Activated T-cell treated with anti-CD3 and anti-CD28 coated beads, Interleukin-2, amount 50 U/mL, for 4 hours (primary cell): Measurements from ENCODE around the gene H6PD. TPM values are rescaled to one million over a fixed set of nuclear protein-coding genes. Genes with fewer than 3 reads are reported as not detected.

ENCODE experiments used
- ATAC-seq, 2 donors: fragments of 200-7000 bp; cut with Tn5 transposase; one replicate each; pipeline ENCODE4 v1.10.0; 2021
- DNase-seq: peaks from one replicate; pipeline ENCODE4 v3.0.0-alpha.2; 2020
- H3K27me3 Mint-ChIP-seq: one replicate; pipeline ENCODE4 v1.8.0; 2021; ENCODE audit warnings: low read depth, mixed read lengths
- H3K36me3 Mint-ChIP-seq: one replicate; pipeline ENCODE4 v1.8.0; 2022; ENCODE audit warnings: mixed read lengths; ENCODE audit not compliant: insufficient read depth
- H3K4me1 Mint-ChIP-seq: one replicate; pipeline ENCODE4 v1.8.0; 2021; ENCODE audit warnings: low read depth, mixed read lengths
- H3K4me3 Mint-ChIP-seq: one replicate; pipeline ENCODE4 v1.8.0; 2021; ENCODE audit warnings: mild to moderate bottlenecking, moderate library complexity, mixed read lengths
- H3K9me3 Mint-ChIP-seq: one replicate; pipeline ENCODE4 v1.8.0; 2021; ENCODE audit warnings: mixed read lengths
- total RNA-seq, 3 donors: library from RNA; stranded (reverse); gene quantifications; one replicate each; pipeline ENCODE4 v1.2.1, GENCODE V29; 2021

The H6PD gene, protein sequence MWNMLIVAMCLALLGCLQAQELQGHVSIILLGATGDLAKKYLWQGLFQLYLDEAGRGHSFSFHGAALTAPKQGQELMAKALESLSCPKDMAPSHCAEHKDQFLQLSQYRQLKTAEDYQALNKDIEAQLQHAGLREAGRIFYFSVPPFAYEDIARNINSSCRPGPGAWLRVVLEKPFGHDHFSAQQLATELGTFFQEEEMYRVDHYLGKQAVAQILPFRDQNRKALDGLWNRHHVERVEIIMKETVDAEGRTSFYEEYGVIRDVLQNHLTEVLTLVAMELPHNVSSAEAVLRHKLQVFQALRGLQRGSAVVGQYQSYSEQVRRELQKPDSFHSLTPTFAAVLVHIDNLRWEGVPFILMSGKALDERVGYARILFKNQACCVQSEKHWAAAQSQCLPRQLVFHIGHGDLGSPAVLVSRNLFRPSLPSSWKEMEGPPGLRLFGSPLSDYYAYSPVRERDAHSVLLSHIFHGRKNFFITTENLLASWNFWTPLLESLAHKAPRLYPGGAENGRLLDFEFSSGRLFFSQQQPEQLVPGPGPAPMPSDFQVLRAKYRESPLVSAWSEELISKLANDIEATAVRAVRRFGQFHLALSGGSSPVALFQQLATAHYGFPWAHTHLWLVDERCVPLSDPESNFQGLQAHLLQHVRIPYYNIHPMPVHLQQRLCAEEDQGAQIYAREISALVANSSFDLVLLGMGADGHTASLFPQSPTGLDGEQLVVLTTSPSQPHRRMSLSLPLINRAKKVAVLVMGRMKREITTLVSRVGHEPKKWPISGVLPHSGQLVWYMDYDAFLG
- 1 to 10 TPM; 4.7 to 6.1 (median 5.0) TPM for total RNA-seq

DNA sequence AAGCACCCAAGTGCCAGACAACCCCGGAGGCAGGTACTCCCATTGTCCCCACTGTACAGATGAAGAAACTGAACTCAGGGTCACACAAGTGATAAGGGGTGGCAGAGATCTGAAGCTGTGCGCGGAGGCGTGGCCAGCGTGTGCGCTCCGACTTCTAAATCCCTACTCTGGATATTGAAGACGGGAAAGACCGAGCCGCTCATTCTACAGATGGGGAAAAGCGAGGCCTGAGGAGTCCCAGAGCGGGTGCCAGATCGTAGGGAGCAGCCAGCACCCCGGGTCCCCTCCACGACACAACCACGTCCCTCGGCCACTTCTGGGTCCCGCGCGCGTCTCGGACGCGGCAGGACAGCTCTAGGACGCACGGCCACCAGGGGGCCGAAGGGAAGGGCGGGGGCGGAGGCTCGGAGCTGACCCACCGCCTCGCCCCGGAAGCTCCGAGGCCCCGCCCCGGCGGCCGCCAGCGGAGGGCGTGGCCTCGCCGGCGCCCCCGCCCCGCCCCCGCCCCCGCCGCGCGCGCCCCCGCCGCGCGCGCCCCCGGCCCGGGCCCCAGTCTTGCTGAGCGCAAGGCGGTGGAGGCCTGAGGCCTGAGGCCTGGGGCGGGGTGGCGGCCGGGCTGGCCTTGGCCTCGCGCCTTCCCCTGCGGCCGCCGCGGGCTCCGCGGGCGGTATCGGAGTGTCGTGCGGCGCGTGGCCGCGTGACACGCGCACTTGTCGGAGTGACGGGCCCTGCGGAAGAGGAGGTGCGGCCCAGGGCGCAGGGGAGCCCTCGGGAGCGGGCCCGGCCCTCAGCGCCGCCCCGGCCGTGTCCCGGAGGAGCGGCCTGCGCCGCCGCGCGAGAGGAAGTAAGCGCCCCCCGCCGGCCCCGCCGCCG is at the start of gene H6PD:
Gene H6PD, plus strand, starts transcription at position 552 of the 873 bp plus-strand sequence. CDS start 10,161 bp downstream, outside the sequence.
- Mint-ChIP-seq H3K4me3 (peak within 1 kb of the TSS; percentile 86), H3K27me3 (no peaks in the 10 kb centered on the region)

DNA sequence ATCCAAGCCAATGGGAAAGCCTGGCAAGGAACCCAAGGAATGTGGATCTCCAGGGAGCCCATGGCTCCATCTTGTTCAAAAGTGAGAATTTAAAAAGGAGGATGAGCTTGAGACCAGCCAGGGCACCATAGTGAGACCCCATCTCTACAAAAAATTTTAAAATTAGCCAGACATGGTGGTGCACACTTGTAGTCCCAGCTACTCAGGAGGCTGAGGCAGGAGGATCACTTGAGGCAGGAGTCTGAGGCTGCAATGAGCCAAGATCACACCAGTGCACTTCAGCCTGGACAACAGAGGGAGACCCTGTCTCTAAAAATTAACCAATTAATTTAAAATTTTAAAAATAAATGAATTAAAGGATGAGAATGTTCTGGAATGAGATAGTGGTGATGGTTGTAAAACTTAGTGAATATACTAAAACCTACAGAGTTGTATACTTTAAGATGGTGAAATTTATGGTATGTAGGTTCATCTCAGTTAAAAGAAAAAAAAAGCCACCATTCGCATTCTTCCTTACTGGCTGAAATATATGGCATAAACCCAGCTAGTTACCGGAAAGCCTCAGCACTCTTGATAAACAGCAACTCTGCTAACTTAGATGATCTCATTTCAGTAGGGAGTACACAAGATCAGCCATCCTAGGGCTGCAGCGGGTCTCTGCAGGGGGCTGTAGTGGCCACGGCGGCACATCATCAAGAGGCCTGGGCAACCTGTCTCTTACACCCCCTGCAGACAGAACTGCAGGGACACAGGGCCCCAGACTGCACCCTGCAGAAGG is 48.3 kb upstream of the H6PD start:
- H3K4me3 Mint-ChIP-seq: no peak overlapping the region
- H3K9me3 Mint-ChIP-seq: no peaks in the 10 kb centered on the region
- H3K27me3 Mint-ChIP-seq: peaks cover 34% of the 10 kb centered on the region
- H3K36me3 Mint-ChIP-seq: no peaks in the 10 kb centered on the region
- no peak for DNase-seq
- peaks cover 6% of the 10 kb centered on the region for H3K4me1 Mint-ChIP-seq
- ATAC-seq: no peak

More for the DNA sequence above, at the start of gene H6PD:
- Mint-ChIP-seq H3K4me1 (peaks cover 33% of the 10 kb centered on the region), H3K36me3 (no peaks in the 10 kb centered on the region), H3K9me3 (no peaks in the 10 kb centered on the region)
- peak; percentile 86 to 87 for ATAC-seq
- DNase-seq: peak; percentile 56

DNA sequence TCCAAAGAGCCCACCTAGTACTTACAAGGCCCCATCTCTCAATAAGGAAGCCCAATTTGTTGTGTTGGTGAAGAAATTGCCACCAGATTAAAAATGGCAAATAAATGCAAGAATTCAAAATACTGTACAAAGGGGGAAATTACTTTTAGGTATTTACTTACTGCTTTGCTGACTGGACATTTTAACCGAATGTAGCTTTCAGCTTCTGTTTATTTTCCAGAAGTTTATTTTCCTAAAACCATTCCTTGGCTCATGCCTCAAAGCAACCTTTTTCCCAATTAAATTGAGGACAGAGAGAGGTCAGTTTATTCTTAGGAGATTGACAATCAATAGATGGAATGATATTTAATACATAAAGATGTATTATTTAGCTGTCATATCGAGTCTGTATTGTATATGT is 47.6 kb upstream of the H6PD start:
- DNase-seq (no peak), ATAC-seq (no peak)
- H3K9me3 Mint-ChIP-seq: no peaks in the 10 kb centered on the region
- peaks cover 28% of the 10 kb centered on the region for H3K27me3 Mint-ChIP-seq
- H3K4me3 Mint-ChIP-seq: no peak overlapping the region
- H3K36me3 Mint-ChIP-seq: no peaks in the 10 kb centered on the region
- H3K4me1 Mint-ChIP-seq: no peaks in the 10 kb centered on the region

DNA sequence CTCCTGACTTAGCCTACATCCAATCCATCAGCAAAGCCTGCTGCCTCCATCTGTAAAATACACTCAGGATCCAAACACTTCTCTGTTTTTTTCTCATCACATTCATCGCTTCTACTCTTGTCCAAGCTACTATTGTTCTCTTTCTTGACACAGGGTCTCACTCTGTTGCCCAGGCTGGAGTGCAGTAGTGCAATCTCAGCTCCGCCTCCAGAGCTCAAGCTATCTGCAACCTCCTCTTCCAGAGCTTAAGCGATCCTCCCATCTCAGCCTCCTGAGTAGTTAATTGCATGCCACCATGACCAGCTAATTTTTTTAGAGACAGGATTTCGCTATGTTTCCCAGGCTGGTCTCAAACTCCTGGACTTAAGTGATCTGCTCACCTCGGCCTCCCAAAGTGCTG is 44.3 kb upstream of the H6PD start:
- no peak for ATAC-seq
- no peaks in the 10 kb centered on the region for H3K36me3 Mint-ChIP-seq
- no peak overlapping the region for H3K4me3 Mint-ChIP-seq
- peaks cover 15% of the 10 kb centered on the region for H3K27me3 Mint-ChIP-seq
- H3K4me1 Mint-ChIP-seq: no peaks in the 10 kb centered on the region
- DNase-seq: no peak
- no peaks in the 10 kb centered on the region for H3K9me3 Mint-ChIP-seq

DNA sequence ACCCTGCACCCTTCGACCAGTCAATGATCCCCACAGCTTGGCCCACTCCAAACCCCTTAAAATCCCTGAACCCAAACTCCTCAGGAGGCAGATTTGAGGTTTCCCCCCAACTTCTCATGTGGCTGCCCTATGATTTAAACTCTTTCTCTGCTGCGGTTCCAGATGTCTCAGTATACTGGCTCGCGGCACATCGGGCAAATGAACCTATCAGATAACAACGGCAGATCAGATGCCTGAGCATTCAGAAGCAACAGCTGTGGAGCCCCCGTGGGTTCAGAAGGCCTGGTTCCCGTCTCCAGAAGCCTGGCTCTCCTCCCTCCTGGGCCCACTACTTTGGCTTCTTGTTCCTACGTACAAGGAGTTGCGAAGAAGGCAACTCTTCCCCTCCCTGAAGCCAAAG is 43.3 kb upstream of the H6PD start:
- H3K4me3 Mint-ChIP-seq: no peak overlapping the region
- H3K9me3 Mint-ChIP-seq: no peaks in the 10 kb centered on the region
- ATAC-seq (no peak), DNase-seq (no peak)
- no peaks in the 10 kb centered on the region for H3K36me3 Mint-ChIP-seq
- H3K4me1 Mint-ChIP-seq: peaks cover 1% of the 10 kb centered on the region
- peaks cover 13% of the 10 kb centered on the region for H3K27me3 Mint-ChIP-seq

DNA sequence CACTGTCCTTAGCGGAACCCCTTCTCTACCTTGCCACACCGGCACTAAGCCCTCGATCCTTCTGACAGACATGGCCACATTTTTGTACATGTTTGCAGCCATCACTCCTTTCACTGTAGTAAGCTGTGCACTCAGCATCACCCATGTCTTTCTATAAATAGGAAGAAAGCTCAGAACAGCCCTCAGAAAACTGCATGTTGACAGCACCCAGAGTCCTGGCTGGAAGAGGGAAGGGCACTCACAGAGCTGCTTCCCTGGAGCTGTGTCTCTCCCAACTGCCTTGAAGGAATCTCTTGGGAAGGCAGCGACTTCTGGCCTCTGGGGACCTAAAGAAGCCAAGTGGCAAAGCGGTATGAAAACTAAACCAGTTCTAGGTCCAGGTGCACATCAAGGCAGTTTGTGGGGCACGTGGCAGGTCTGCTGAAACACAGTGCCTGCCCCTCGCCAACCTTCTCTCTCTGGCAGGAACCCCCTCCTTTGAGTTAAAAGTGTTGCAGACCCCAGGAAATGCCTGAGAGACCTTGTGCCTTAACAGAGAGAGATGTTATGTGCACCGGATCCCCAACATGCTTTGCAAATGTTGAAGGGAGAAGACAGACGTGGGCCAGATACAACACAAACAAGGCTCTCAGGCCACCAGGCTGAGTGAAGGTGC is 41.9 kb upstream of the H6PD start:
- no peak for ATAC-seq
- Mint-ChIP-seq H3K27me3 (peaks cover 22% of the 10 kb centered on the region), H3K9me3 (no peaks in the 10 kb centered on the region), H3K4me1 (peaks cover 4% of the 10 kb centered on the region), H3K36me3 (no peaks in the 10 kb centered on the region), H3K4me3 (no peak overlapping the region)
- DNase-seq: no peak

DNA sequence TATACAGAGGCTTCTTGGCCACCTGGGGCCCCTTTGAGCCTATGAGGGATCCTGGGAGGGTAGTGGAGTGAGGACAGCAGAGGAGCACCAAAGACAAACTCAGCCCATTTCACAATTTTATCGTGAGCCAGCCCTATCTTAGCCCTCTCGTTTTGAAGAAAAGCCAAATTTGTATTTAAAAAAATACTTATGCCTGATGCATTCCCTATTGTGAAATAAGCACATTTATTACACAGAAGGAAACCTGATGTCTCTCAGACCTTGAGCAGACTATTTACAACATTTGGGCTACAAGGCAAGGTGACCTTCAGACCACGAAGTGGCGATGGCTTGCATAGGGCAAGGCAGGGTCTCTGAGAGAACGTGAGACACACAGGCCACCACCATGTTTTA is 41.3 kb upstream of the H6PD start:
- Mint-ChIP-seq H3K36me3 (no peaks in the 10 kb centered on the region), H3K27me3 (peaks cover 28% of the 10 kb centered on the region), H3K4me1 (peaks cover 4% of the 10 kb centered on the region), H3K4me3 (no peak overlapping the region), H3K9me3 (no peaks in the 10 kb centered on the region)
- ATAC-seq: no peak
- DNase-seq: no peak

DNA sequence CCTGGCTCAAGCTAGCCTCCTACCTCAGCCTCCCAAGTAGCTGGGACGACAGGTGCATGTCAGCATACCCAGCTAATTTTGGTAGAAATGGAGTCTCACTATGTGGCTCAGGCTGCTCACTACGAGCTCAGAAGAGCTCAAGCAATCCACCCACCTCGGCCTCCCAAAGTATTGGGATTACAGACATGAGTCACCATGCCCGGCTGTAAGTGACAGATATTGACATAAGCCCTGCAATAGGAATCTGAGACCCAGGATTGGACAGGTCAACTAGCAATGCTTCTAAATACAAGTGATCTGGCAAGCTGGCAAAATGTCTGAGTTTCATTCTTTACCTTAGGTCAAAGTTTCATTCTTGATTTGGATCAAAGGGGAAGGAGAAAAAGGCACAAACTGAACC is 40.5 kb upstream of the H6PD start:
- peaks cover 4% of the 10 kb centered on the region for H3K4me1 Mint-ChIP-seq
- no peaks in the 10 kb centered on the region for H3K36me3 Mint-ChIP-seq
- no peak for DNase-seq
- H3K9me3 Mint-ChIP-seq: no peaks in the 10 kb centered on the region
- ATAC-seq: no peak
- H3K4me3 Mint-ChIP-seq: no peak overlapping the region
- H3K27me3 Mint-ChIP-seq: peaks cover 33% of the 10 kb centered on the region

DNA sequence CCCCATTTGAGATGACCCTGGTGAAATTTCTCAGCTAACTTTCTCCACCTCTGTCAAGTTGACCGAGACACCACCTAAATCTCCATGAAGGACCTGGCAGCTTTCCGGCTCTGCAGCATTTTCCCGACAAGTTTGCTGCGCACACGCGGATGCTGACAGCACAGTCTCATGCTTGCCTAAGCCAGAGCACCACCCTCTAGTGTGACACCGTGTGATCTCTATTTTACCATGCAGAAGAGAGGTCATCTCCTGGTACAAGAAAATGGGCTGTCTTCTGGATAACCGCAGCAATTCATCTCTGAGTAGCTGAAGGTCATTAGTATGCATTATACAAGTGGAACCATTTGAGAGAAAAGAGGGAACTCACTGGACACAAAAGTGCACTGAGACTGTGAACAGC is 38.9 kb upstream of the H6PD start:
- H3K4me3 Mint-ChIP-seq: no peak overlapping the region
- peaks cover 6% of the 10 kb centered on the region for H3K4me1 Mint-ChIP-seq
- no peaks in the 10 kb centered on the region for H3K36me3 Mint-ChIP-seq
- no peak for ATAC-seq
- H3K27me3 Mint-ChIP-seq: peaks cover 44% of the 10 kb centered on the region
- H3K9me3 Mint-ChIP-seq: no peaks in the 10 kb centered on the region
- no peak for DNase-seq

DNA sequence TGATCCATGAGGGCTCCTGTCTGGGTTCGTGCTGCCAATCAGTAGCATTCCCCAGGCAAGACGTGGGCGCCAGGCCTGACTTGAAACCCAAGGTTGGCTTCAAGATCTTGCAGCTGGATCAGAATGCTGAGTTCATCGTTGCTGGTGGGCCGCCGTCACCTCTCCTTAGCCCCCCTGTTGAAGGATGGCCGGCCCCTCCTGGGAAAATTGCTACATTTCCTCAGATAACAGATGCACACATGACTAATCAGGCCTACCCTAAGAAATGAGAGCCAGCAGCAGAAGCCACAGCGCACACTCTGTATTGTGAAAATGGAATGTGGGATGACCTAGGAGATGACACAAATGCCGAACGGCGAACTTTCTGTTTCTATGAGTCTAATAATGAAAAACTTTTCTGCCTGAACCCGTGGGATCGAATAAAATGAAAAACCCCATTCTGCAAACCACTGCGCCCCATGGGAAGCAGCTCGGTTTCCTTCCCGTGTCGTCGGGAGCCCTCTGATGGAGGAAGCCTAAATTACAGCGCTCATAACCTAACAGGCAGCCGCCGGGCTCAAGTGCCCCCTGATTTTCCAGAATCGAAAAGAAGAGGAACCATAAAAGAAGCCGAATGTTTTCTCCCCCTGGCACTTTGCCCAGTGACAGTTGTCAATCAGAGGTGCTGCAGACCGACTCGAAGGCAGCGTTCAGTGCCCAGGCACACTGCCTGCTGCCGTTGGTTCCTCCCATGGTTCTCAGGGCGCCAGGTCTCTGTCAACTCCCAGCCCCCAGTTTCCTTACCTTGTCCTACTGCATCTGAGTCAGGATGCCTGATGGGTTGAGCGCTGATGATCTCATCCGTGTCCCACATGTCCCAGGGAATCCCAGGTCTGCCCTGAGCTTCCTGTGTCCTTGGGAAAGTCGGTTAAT is 38.2 kb upstream of the H6PD start:
- ATAC-seq (peak; percentile 61 to 79), DNase-seq (peak; percentile 49)
- Mint-ChIP-seq H3K27me3 (peaks cover 44% of the 10 kb centered on the region), H3K4me3 (no peak overlapping the region), H3K36me3 (no peaks in the 10 kb centered on the region), H3K9me3 (no peaks in the 10 kb centered on the region), H3K4me1 (peaks cover 11% of the 10 kb centered on the region)

DNA sequence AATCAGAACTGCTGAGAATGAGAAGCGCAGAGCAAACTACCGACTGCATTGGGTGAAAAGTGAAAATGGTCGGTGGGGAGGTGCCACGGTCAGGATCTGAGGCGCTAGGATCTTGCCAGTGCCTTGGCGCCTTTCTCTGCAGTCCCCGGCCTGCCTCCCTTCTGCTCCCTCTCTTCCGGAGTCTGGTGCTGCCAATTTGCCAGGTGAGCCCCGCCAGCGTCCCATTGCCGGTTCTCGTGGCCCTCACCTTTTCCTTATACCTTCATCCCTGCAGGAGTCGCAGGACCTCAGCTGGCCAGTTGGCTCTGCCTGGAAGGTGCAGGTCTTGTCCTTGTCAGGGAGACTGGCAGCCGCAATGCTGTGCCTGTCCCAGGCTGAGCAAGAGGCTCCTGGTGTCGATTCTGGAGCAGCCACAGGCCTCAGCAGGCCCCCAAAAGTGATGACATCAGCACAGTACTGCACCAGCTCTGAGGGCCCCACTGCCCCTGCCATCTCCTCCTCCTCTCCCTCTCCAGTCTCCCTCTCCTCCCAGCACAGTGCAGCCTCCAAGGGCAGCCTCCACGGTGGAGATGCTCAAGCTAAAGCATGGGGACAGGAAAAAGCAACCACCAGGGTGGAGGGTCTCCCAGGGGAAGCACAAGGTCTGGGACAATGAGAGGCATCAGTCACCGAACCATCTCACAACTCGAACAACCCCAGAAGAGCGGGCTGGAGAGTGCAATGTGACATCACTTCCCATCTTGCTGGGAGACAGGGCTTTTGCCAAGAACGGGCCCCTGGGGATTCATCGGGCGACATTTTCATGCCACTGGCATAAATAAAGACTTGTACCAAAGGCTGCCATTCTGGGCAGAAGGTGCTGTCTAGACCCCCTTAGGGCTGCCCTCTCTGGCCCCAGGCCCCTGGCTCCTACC is 37.1 kb upstream of the H6PD start:
- H3K36me3 Mint-ChIP-seq: no peaks in the 10 kb centered on the region
- no peak overlapping the region for H3K4me3 Mint-ChIP-seq

More for the DNA sequence above, 37.1 kb upstream of the H6PD start:
- no peak for DNase-seq
- Mint-ChIP-seq H3K9me3 (no peaks in the 10 kb centered on the region), H3K27me3 (peaks cover 52% of the 10 kb centered on the region), H3K4me1 (peaks cover 18% of the 10 kb centered on the region)
- ATAC-seq: no peak
